Astrocyte of the cerebellum (primary cell): Measurements from ENCODE around the gene MARK2.

Experiments used
- DNase-seq: peaks from one replicate; pipeline ENCODE4 v3.0.0-alpha.2; 2011; ENCODE audit warnings: low read depth
- H3K4me3 ChIP-seq: 2 replicates; pipeline ENCODE4 v1.5.1; 2011; ENCODE audit warnings: mild to moderate bottlenecking, low read depth, low read length, moderate library complexity
- in situ Hi-C: cut with HindIII; loops from 2 replicates; pipeline ENCODE4 v1.10.0; 2017; ENCODE audit warnings: low sequenced_read_pairs
- TF ChIP-seq, protein P1 (sequence below): IDR thresholded peaks from 2 replicates; pipeline ENCODE4 v1.5.1; 2012; ENCODE audit warnings: low read length, low read depth, moderate library complexity, mild to moderate bottlenecking; ENCODE audit errors: missing control alignments

Gene MARK2

GRCh38 chr11:63893355-63893754, 54.4 kb downstream of the MARK2 start:
- DNase-seq: no peak
- in situ Hi-C loops: no loop called here
- no peak overlapping the region for H3K4me3 ChIP-seq
- TF ChIP-seq, protein P1, sequence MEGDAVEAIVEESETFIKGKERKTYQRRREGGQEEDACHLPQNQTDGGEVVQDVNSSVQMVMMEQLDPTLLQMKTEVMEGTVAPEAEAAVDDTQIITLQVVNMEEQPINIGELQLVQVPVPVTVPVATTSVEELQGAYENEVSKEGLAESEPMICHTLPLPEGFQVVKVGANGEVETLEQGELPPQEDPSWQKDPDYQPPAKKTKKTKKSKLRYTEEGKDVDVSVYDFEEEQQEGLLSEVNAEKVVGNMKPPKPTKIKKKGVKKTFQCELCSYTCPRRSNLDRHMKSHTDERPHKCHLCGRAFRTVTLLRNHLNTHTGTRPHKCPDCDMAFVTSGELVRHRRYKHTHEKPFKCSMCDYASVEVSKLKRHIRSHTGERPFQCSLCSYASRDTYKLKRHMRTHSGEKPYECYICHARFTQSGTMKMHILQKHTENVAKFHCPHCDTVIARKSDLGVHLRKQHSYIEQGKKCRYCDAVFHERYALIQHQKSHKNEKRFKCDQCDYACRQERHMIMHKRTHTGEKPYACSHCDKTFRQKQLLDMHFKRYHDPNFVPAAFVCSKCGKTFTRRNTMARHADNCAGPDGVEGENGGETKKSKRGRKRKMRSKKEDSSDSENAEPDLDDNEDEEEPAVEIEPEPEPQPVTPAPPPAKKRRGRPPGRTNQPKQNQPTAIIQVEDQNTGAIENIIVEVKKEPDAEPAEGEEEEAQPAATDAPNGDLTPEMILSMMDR: no peak

DNA sequence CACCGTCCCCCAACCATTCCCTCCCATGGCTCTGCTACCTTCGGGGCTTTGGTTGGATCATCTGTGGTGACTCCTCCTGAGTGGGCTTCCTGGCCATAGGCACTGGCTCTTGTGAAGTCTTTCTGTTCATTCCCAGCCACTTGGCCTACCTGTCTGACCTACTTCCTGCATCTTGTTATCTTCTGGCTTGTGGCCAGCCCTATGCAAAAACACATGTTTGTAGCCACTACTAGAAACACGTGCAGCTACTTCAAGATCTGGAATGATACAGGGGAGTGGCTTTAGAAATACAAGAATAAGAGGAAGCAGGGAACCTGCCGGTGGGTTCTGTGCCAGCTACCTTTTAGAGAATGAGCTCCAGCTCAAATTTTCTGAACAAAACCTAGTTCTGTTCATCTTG, 57.2 kb downstream of the MARK2 start:
- in situ Hi-C loops: no loop called here
- no peak overlapping the region for H3K4me3 ChIP-seq
- no peak for DNase-seq
- TF ChIP-seq, protein P1: no peak

- in situ Hi-C loops: no loop called here
- no peak overlapping the region for H3K4me3 ChIP-seq
- DNase-seq: no peak
- TF ChIP-seq, protein P1: no peak
Measured at GRCh38 chr11:63897459-63898146, 58.7 kb downstream of the MARK2 start.

- in situ Hi-C loops: loop anchor here (5.0 kb wide), 2 partner anchors 36 to 64 kb away; partner anchors contain the start of genes MARK2 and NAA40
- no peak for DNase-seq
- TF ChIP-seq, protein P1: peak; percentile 71
- H3K4me3 ChIP-seq: no peak overlapping the region
Measured at GRCh38 chr11:63901660-63902059, 62.8 kb downstream of the MARK2 start.

GRCh38 chr11:63903884-63904283, 65.0 kb downstream of the MARK2 start:
- no peak for DNase-seq
- in situ Hi-C loops: loop anchor here (5.0 kb wide), 2 partner anchors 33 to 67 kb away; partner anchors contain the start of genes MARK2 and NAA40
- TF ChIP-seq, protein P1: no peak
- H3K4me3 ChIP-seq: no peak overlapping the region

- TF ChIP-seq, protein P1: no peak
- H3K4me3 ChIP-seq: no peak overlapping the region
- in situ Hi-C loops: loop anchor here (5.0 kb wide), 2 partner anchors 33 to 67 kb away; partner anchors contain the start of genes MARK2 and NAA40
- DNase-seq: no peak
Measured at GRCh38 chr11:63904743-63905142, 65.8 kb downstream of the MARK2 start.
